Liver (tissue), 9 donors: ENCODE data around the gene PPP2R3A. TPM values are rescaled to one million over a fixed set of nuclear protein-coding genes. Genes with fewer than 3 reads are reported as not detected.
"Not testable (repeated sequence)": the region's sequence is repeated elsewhere in the genome, so short reads cannot be mapped to it uniquely, and the experiment has no call there.

ENCODE experiments used
- DNase-seq: peaks from one replicate; pipeline ENCODE4 v3.0.0-alpha.2; 2017; ENCODE audit warnings: low spot score
- H3K27ac ChIP-seq, 2 donors: one replicate each; pipeline ENCODE4 v1.7.0; 2013; ENCODE audit warnings: inconsistent platforms in 2 of 2, low read length in 2 of 2, control low read depth in 1 of 2, low read depth in 1 of 2, mild to moderate bottlenecking in 1 of 2
- H3K27me3 ChIP-seq, 4 donors: one replicate each; pipeline versions ENCODE4 v1.6.1 to v1.7.0; 2013; ENCODE audit warnings: low read length in 3 of 4, inconsistent platforms in 1 of 4, mild to moderate bottlenecking in 1 of 4, moderate library complexity in 1 of 4; ENCODE audit not compliant: control insufficient read depth in 4 of 4, insufficient read depth in 4 of 4
- H3K36me3 ChIP-seq, 4 donors: one replicate each; pipeline versions ENCODE4 v1.6.1 to v1.7.0; 2013; ENCODE audit warnings: low read length in 3 of 4, mild to moderate bottlenecking in 3 of 4, low read depth in 1 of 4, moderate library complexity in 1 of 4; ENCODE audit not compliant: control insufficient read depth in 4 of 4, insufficient read depth in 3 of 4
- H3K4me1 ChIP-seq, 4 donors: one replicate each; pipeline versions ENCODE4 v1.6.1 to v1.7.0; 2013; ENCODE audit warnings: low read length in 3 of 4, mild to moderate bottlenecking in 3 of 4, moderate library complexity in 1 of 4; ENCODE audit not compliant: control insufficient read depth in 4 of 4, insufficient read depth in 4 of 4
- H3K4me3 ChIP-seq, 3 donors: one replicate each; pipeline versions ENCODE4 v1.6.1 to v1.7.0; 2013; ENCODE audit warnings: low read length in 3 of 3, control low read depth in 1 of 3, low read depth in 1 of 3, mild to moderate bottlenecking in 1 of 3
- H3K9ac ChIP-seq, 2 donors: one replicate each; pipeline ENCODE4 v1.7.0; 2013; ENCODE audit warnings: low read length in 2 of 2, mild to moderate bottlenecking in 2 of 2, moderate library complexity in 2 of 2, control low read depth in 1 of 2, low read depth in 1 of 2
- H3K9me3 ChIP-seq, 4 donors: one replicate each; pipeline versions ENCODE4 v1.6.1 to v1.7.0; 2013; ENCODE audit warnings: low read length in 3 of 4; ENCODE audit not compliant: control insufficient read depth in 4 of 4
- ATF3 ChIP-seq: IDR thresholded peaks from 2 replicates; pipeline ENCODE4 v1.6.1; 2016; ENCODE audit warnings: antibody characterized with exemption
- FOXA1 ChIP-seq: IDR thresholded peaks from 2 replicates; pipeline ENCODE4 v1.6.1; 2016; ENCODE audit warnings: antibody characterized with exemption
- FOXA2 ChIP-seq: IDR thresholded peaks from 2 replicates; pipeline ENCODE4 v1.6.1; 2016; ENCODE audit warnings: antibody characterized with exemption
- HNF4A ChIP-seq, 2 donors: conservative IDR thresholded peaks; 2 replicates each; pipeline ENCODE4 v1.6.1; 2016; ENCODE audit warnings: antibody characterized with exemption in 2 of 2, mild to moderate bottlenecking in 2 of 2
- HNF4G ChIP-seq: IDR thresholded peaks from 2 replicates; pipeline ENCODE4 v1.6.1; 2016; ENCODE audit warnings: antibody characterized with exemption
- JUND ChIP-seq, 2 donors: IDR thresholded peaks; 2 replicates each; pipeline ENCODE4 v1.6.1; 2016; ENCODE audit warnings: antibody characterized with exemption in 2 of 2
- MAX ChIP-seq: IDR thresholded peaks from 2 replicates; pipeline ENCODE4 v1.6.1; 2016; ENCODE audit warnings: antibody characterized with exemption
- NR2F2 ChIP-seq: IDR thresholded peaks from 2 replicates; pipeline ENCODE4 v1.6.1; 2016; ENCODE audit warnings: antibody characterized with exemption
- RAD21 ChIP-seq, 2 donors: IDR thresholded peaks; 2 replicates each; pipeline ENCODE4 v1.6.1; 2016; ENCODE audit warnings: antibody characterized with exemption in 2 of 2, mild to moderate bottlenecking in 2 of 2
- REST ChIP-seq: IDR thresholded peaks from 2 replicates; pipeline ENCODE4 v1.6.1; 2016; ENCODE audit warnings: antibody characterized with exemption, mild to moderate bottlenecking
- RXRA ChIP-seq, 2 donors: IDR thresholded peaks; 2 replicates each; pipeline ENCODE4 v1.6.1; 2017 to 2018; ENCODE audit warnings: antibody characterized with exemption in 2 of 2, mild to moderate bottlenecking in 1 of 2
- SP1 ChIP-seq: IDR thresholded peaks from 2 replicates; pipeline ENCODE4 v1.6.1; 2018; ENCODE audit warnings: antibody characterized with exemption, mild to moderate bottlenecking
- TAF1 ChIP-seq: conservative IDR thresholded peaks from 2 replicates; pipeline ENCODE4 v1.6.1; 2016; ENCODE audit warnings: antibody characterized with exemption, mild to moderate bottlenecking
- YY1 ChIP-seq: IDR thresholded peaks from 2 replicates; pipeline ENCODE4 v1.6.1; 2016; ENCODE audit warnings: antibody characterized with exemption, mild to moderate bottlenecking
- ZBTB33 ChIP-seq: IDR thresholded peaks from 2 replicates; pipeline ENCODE4 v1.6.1; 2016; ENCODE audit warnings: antibody characterized with exemption
- WGBS: extraction: QIAGEN DNeasy Blood & Tissue Kit; methylation state at CpG from one replicate; pipeline ENCODE4 v1.1.7; 2013; 5-methylcytosine and 5-hydroxymethylcytosine counted together
- polyA plus RNA-seq, 2 donors: library from polyadenylated mRNA; stranded (reverse) in 1 of 2; unstranded in 1 of 2; fragments of 200-250 nt in 1 of 2; fragments of >200 nt in 1 of 2; fragmentation: Nextera tagmentation in 1 of 2; extraction: Ambion mirVana in 1 of 2; gene quantifications; one replicate each; pipeline versions ENCODE4 v1.2.1 to v1.2.3, GENCODE V29; 2013 to 2015
- total RNA-seq, 2 donors: library from RNA; depleted of rRNA; stranded (reverse); fragments of >200 nt; gene quantifications; one replicate each; pipeline ENCODE4 v1.2.3, GENCODE V29; 2014
- donor health status: healthy.
- donor health status: healthy.
- donor health status: healthy.
- donor health status: healthy.
- donor health status: healthy.

The PPP2R3A gene
- total and polyA plus RNA-seq, 4 donors: 0.54 to 3.3 (median 1.6) TPM

- TF ChIP-seq ZBTB33 (no peak), JUND (IDR thresholded peaks at IDR 0.05) (no peak), ATF3 (no peak), FOXA2 (no peak), MAX (no peak)
These were observed 176.4 kb downstream of the PPP2R3A start (continued) for GRCh38 chr3:136141891-136142290.

GRCh38 chr3:136142592-136142991 lies 177.1 kb downstream of the PPP2R3A start:
- H3K4me3 ChIP-seq: no peak overlapping the region
- no peaks in the 10 kb centered on the region for H3K27me3 ChIP-seq
- WGBS: 52% methylated on average over 3 of the region's 3 CpGs
- peaks cover 0 to 3% (median 0%) of the 10 kb centered on the region in 4 donors for H3K4me1 ChIP-seq
- H3K9ac ChIP-seq: no peak overlapping the region
- no peak for DNase-seq
- peaks cover 0 to 3% (median 0%) of the 10 kb centered on the region in 4 donors for H3K36me3 ChIP-seq
- TF ChIP-seq HNF4A (conservative IDR thresholded peaks at IDR 0.05): no peak
- TF ChIP-seq ATF3: no peak
- no peak for TF ChIP-seq SP1
- no peak for TF ChIP-seq REST
- TF ChIP-seq NR2F2: no peak
- TF ChIP-seq JUND (IDR thresholded peaks at IDR 0.05): peak in 1 of 2 donors; percentile 84
- TF ChIP-seq FOXA2: no peak
- TF ChIP-seq HNF4G: no peak
- no peak for TF ChIP-seq RAD21 (IDR thresholded peaks at IDR 0.05)
- TF ChIP-seq TAF1: no peak
- TF ChIP-seq YY1: no peak
- TF ChIP-seq MAX: peak; percentile 10
- no peak for TF ChIP-seq FOXA1
- TF ChIP-seq RXRA (IDR thresholded peaks at IDR 0.05): no peak
- H3K27ac ChIP-seq: no peak overlapping the region
- H3K9me3 ChIP-seq: no peaks in the 10 kb centered on the region

- H3K27ac ChIP-seq, H3K36me3 ChIP-seq, H3K27me3 ChIP-seq, DNase-seq, H3K4me3 ChIP-seq, H3K9ac ChIP-seq, H3K4me1 ChIP-seq, H3K9me3 ChIP-seq: not testable (repeated sequence)
- WGBS: 99% methylated on average over 4 of the region's 4 CpGs
These were observed 178.9 kb downstream of the PPP2R3A start for GRCh38 chr3:136144397-136144796.
